ENCODE measurements around the gene PDZD2. TPM values are rescaled to one million over a fixed set of nuclear protein-coding genes. Genes with fewer than 3 reads are reported as not detected.

Gene PDZD2
- total and polyA plus RNA-seq, 2 donors (not counting 3 experiments of a cell fraction or from before 2014, with no cell fraction given) = 0.66 to 6.9 TPM

DNA sequence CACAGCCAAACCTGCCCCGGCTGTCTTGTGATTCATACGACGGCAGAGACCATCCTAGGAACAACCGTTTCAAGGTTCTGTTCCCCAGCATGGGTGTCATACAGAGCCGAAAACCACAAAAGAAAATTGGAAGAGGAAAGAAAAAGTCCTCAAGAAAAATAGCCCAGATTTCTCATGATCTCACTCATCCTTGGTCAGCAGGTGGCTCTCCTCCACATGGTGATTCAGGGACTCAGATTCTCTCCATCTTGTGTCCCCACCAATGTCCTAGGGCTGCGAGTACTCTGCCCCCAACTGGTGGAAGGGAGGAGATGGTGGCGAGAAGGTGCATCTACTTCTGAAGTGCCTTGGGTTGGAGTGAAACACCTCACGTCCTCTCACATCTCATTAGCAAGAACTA lies 25.6 kb downstream of the PDZD2 start:
- BruUV-seq (replicated peaks) = no TSS peak
- POLR2A ChIA-PET = no interaction called here
- FAIRE-seq = no peak

GRCh38 chr5:31671339-31671741 lies 32.4 kb downstream of the PDZD2 start:
- no peak for TF ChIP-seq POLR2AphosphoS5 (IDR thresholded peaks at IDR 0.05; ENCODE audit: insufficient read depth, low read depth, low read length)
- TF ChIP-seq JUN (IDR thresholded peaks at IDR 0.05; ENCODE audit: borderline replicate concordance, insufficient read depth, insufficient read length, low read depth) = no peak
- TF ChIP-seq FOS (IDR thresholded peaks at IDR 0.05; ENCODE audit: borderline replicate concordance, insufficient read depth, low read length) = no peak
- no peak for TF ChIP-seq EZH2 (IDR thresholded peaks at IDR 0.05; ENCODE audit: borderline replicate concordance, low read depth, low read length, severe bottlenecking)
- no peak for TF ChIP-seq MYC (IDR thresholded peaks at IDR 0.05; ENCODE audit: low read depth, low read length)
- TF ChIP-seq POLR2A (IDR thresholded peaks at IDR 0.05; ENCODE audit: low read depth, low read length) = no peak
- TF ChIP-seq, protein P1, sequence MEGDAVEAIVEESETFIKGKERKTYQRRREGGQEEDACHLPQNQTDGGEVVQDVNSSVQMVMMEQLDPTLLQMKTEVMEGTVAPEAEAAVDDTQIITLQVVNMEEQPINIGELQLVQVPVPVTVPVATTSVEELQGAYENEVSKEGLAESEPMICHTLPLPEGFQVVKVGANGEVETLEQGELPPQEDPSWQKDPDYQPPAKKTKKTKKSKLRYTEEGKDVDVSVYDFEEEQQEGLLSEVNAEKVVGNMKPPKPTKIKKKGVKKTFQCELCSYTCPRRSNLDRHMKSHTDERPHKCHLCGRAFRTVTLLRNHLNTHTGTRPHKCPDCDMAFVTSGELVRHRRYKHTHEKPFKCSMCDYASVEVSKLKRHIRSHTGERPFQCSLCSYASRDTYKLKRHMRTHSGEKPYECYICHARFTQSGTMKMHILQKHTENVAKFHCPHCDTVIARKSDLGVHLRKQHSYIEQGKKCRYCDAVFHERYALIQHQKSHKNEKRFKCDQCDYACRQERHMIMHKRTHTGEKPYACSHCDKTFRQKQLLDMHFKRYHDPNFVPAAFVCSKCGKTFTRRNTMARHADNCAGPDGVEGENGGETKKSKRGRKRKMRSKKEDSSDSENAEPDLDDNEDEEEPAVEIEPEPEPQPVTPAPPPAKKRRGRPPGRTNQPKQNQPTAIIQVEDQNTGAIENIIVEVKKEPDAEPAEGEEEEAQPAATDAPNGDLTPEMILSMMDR (IDR thresholded peaks at IDR 0.05; ENCODE audit: extremely low read depth in 1 of 2, insufficient read depth in 1 of 2, low read depth in 1 of 2, low read length in 2 of 2) = no peak
- TF ChIP-seq, protein P2, sequence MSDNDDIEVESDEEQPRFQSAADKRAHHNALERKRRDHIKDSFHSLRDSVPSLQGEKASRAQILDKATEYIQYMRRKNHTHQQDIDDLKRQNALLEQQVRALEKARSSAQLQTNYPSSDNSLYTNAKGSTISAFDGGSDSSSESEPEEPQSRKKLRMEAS (IDR thresholded peaks at IDR 0.05; ENCODE audit: insufficient read depth, insufficient read length) = no peak
- no peak for TF ChIP-seq GATA2 (IDR thresholded peaks at IDR 0.05; ENCODE audit: insufficient read depth, insufficient read length, low read depth, low read length)

More for the DNA sequence above, 25.6 kb downstream of the PDZD2 start:
- H3K79me2 ChIP-seq (ENCODE audit: control insufficient read depth, insufficient read depth, low read length) = no peaks in the 10 kb centered on the region
- H3K9me1 ChIP-seq (replicated peaks; ENCODE audit: control insufficient read depth, extremely low read depth, insufficient read depth, low read length) = no peaks in the 10 kb centered on the region
- dilution Hi-C loops (cut with MboI; ENCODE audit: extremely low pct_ligation_motif_present, low sequenced_read_pairs) (no loop called here), intact Hi-C loops (cut with micrococcal nuclease) (no loop called here)
- no peaks in the 10 kb centered on the region for H4K20me1 ChIP-seq (replicated peaks; ENCODE audit: control insufficient read depth, extremely low read depth, insufficient read depth, low read length)
- CTCF ChIA-PET = no interaction called here
- no peaks in the 10 kb centered on the region for H3K36me3 ChIP-seq (ENCODE audit: control insufficient read depth in 2 of 2, extremely low read depth in 1 of 2, insufficient read depth in 2 of 2, low read length in 2 of 2)
- H3K27me3 ChIP-seq (ENCODE audit: control insufficient read depth in 2 of 2, insufficient read depth in 2 of 2, low read length in 2 of 2) = no peaks in the 10 kb centered on the region
- no peak overlapping the region for H3K4me3 ChIP-seq (replicated peaks in 1 of 3; ENCODE audit: insufficient read depth in 1 of 3, low read depth in 1 of 3, low read length in 3 of 3)
- no peak overlapping the region for H2AFZ ChIP-seq (ENCODE audit: low read depth, low read length)
- H3K4me1 ChIP-seq (ENCODE audit: control insufficient read depth, extremely low read depth, insufficient read depth, low read length) = no peaks in the 10 kb centered on the region
- no peak overlapping the region for H3K9ac ChIP-seq (replicated peaks; ENCODE audit: extremely low read depth, insufficient read depth, low read length)
- no peaks in the 10 kb centered on the region for H3K9me3 ChIP-seq (replicated peaks; ENCODE audit: control insufficient read depth, insufficient read depth, low read length)
- DNase-seq (ENCODE audit: low read depth, low spot score) = no peak
- TF ChIP-seq, protein P1 (IDR thresholded peaks at IDR 0.05; ENCODE audit: extremely low read depth in 1 of 2, insufficient read depth in 1 of 2, low read depth in 1 of 2, low read length in 2 of 2) = peak in 1 of 2 donors; percentile 2
- TF ChIP-seq FOS (IDR thresholded peaks at IDR 0.05; ENCODE audit: borderline replicate concordance, insufficient read depth, low read length) = no peak
- H3K4me2 ChIP-seq (ENCODE audit: insufficient read depth, low read length) = no peak overlapping the region
- H3K27ac ChIP-seq (ENCODE audit: insufficient read depth, low read depth, low read length) = no peak overlapping the region

More at GRCh38 chr5:31671339-31671741, 32.4 kb downstream of the PDZD2 start:
- Histone ChIP-seq H3K9me1 (replicated peaks; ENCODE audit: control insufficient read depth, extremely low read depth, insufficient read depth, low read length) (no peaks in the 10 kb centered on the region), H3K9ac (replicated peaks; ENCODE audit: extremely low read depth, insufficient read depth, low read length) (no peak overlapping the region), H2AFZ (ENCODE audit: low read depth, low read length) (no peak overlapping the region), H3K36me3 (ENCODE audit: control insufficient read depth in 2 of 2, extremely low read depth in 1 of 2, insufficient read depth in 2 of 2, low read length in 2 of 2) (no peaks in the 10 kb centered on the region), H3K27ac (ENCODE audit: insufficient read depth, low read depth, low read length) (no peak overlapping the region), H4K20me1 (replicated peaks; ENCODE audit: control insufficient read depth, extremely low read depth, insufficient read depth, low read length) (no peaks in the 10 kb centered on the region), H3K4me2 (ENCODE audit: insufficient read depth, low read length) (no peak overlapping the region), H3K9me3 (replicated peaks; ENCODE audit: control insufficient read depth, insufficient read depth, low read length) (no peaks in the 10 kb centered on the region), H3K79me2 (ENCODE audit: control insufficient read depth, insufficient read depth, low read length) (no peaks in the 10 kb centered on the region), H3K27me3 (ENCODE audit: control insufficient read depth in 2 of 2, insufficient read depth in 2 of 2, low read length in 2 of 2) (no peaks in the 10 kb centered on the region), H3K4me1 (ENCODE audit: control insufficient read depth, extremely low read depth, insufficient read depth, low read length) (no peaks in the 10 kb centered on the region), H3K4me3 (replicated peaks in 1 of 3; ENCODE audit: insufficient read depth in 1 of 3, low read depth in 1 of 3, low read length in 3 of 3) (no peak overlapping the region)
- no peak for DNase-seq (ENCODE audit: low read depth, low spot score)
- no peak for FAIRE-seq
- ChIA-PET CTCF (no interaction called here), POLR2A (no interaction called here)
- intact Hi-C loops (cut with micrococcal nuclease) = no loop called here
- BruUV-seq (replicated peaks) = no TSS peak
- dilution Hi-C loops (cut with MboI; ENCODE audit: extremely low pct_ligation_motif_present, low sequenced_read_pairs) = no loop called here

Data from endothelial cell of umbilical vein (primary cell).